Fibroblast of lung (primary cell): ENCODE measurements around the gene WDR7. TPM values are rescaled to one million over a fixed set of nuclear protein-coding genes. Genes with fewer than 3 reads are reported as not detected.

Experiments
- DNase-seq, 2 donors: peaks; one replicate each; pipeline versions ENCODE4 v3.0.0 to v3.0.0-alpha.2; 2010; ENCODE audit warnings: low read depth in 2 of 2
- H2AFZ ChIP-seq: 2 replicates; pipeline ENCODE4 v1.5.1; 2012; ENCODE audit warnings: low read length, control low read depth, inconsistent platforms
- H3K27ac ChIP-seq: 2 replicates; pipeline ENCODE4 v1.5.1; 2011; ENCODE audit warnings: low read length, control low read depth; ENCODE audit not compliant: insufficient read depth
- H3K27me3 ChIP-seq: 2 replicates; pipeline ENCODE4 v1.5.1; 2011; ENCODE audit warnings: mild to moderate bottlenecking, low read length; ENCODE audit not compliant: control insufficient read depth, insufficient read depth
- H3K36me3 ChIP-seq: 2 replicates; pipeline ENCODE4 v1.5.1; 2011; ENCODE audit warnings: low read length; ENCODE audit not compliant: control insufficient read depth, insufficient read depth
- H3K4me1 ChIP-seq: 2 replicates; pipeline ENCODE4 v1.5.1; 2011; ENCODE audit warnings: low read length; ENCODE audit not compliant: control insufficient read depth, insufficient read depth; ENCODE audit errors: extremely low read depth
- H3K4me2 ChIP-seq: 2 replicates; pipeline ENCODE4 v1.5.1; 2011; ENCODE audit warnings: low read length, control low read depth; ENCODE audit not compliant: insufficient read depth; ENCODE audit errors: extremely low read depth
- H3K4me3 ChIP-seq, 4 experiments: fragments of 200-600 bp in 1 of 4; sonication (generic) in 1 of 4; replicated peaks in 1 of 4; 2 replicates each; pipeline ENCODE4 v1.5.1; 2011 to 2016; ENCODE audit warnings: low read length in 4 of 4, low read depth in 3 of 4, mild to moderate bottlenecking in 3 of 4, control low read depth in 2 of 4, inconsistent platforms in 1 of 4, mixed read lengths in 1 of 4; ENCODE audit not compliant: insufficient read depth in 1 of 4; ENCODE audit errors: control extremely low read depth in 1 of 4
- H3K79me2 ChIP-seq: 2 replicates; pipeline ENCODE4 v1.5.1; 2012; ENCODE audit warnings: mild to moderate bottlenecking, low read length, inconsistent platforms; ENCODE audit not compliant: control insufficient read depth, insufficient read depth
- H3K9ac ChIP-seq: 2 replicates; pipeline ENCODE4 v1.5.1; 2011; ENCODE audit warnings: mild to moderate bottlenecking, low read length, control low read depth; ENCODE audit not compliant: insufficient read depth
- H3K9me3 ChIP-seq: 2 replicates; pipeline ENCODE4 v1.5.1; 2012; ENCODE audit warnings: low read depth, low read length; ENCODE audit not compliant: control insufficient read depth, insufficient read depth
- H4K20me1 ChIP-seq: 2 replicates; pipeline ENCODE4 v1.5.1; 2011; ENCODE audit warnings: low read length; ENCODE audit not compliant: control insufficient read depth, insufficient read depth; ENCODE audit errors: extremely low read depth
- EZH2 ChIP-seq: IDR thresholded peaks from 2 replicates; pipeline ENCODE4 v1.5.1; 2012; ENCODE audit warnings: low read length, control low read depth, mild to moderate bottlenecking; ENCODE audit errors: missing control alignments
- polyA plus RNA-seq, 2 donors: library from polyadenylated mRNA; depleted of rRNA in 1 of 2; stranded (reverse) in 1 of 2; unstranded in 1 of 2; fragments of >200 nt; gene quantifications; 2 replicates each; pipeline ENCODE4 v1.2.1, GENCODE V29; 2011 to 2012; ENCODE audit warnings: missing spikeins in 1 of 2
- total RNA-seq: library from RNA; depleted of rRNA; stranded (reverse); fragments of >200 nt; gene quantifications from 2 replicates; pipeline ENCODE4 v1.2.1, GENCODE V29; 2014
- TF ChIP-seq, protein P1 (sequence below), 2 donors: IDR thresholded peaks in 1 of 2; conservative IDR thresholded peaks in 1 of 2; 1 replicate in 1 of 2; 2 replicates in 1 of 2; pipeline ENCODE4 v1.5.1; 2011 to 2012; ENCODE audit warnings: low read length in 2 of 2, control low read depth in 1 of 2, inconsistent platforms in 1 of 2, low read depth in 1 of 2, mild to moderate bottlenecking in 1 of 2

WDR7 gene
- total and polyA plus RNA-seq, 2 donors (not counting 1 experiment from before 2014, with no cell fraction given), result 7.2 to 27.2 TPM

- no peak overlapping the region for H3K4me3 ChIP-seq
- H3K79me2 ChIP-seq, result no peaks in the 10 kb centered on the region
- H3K27me3 ChIP-seq, result no peaks in the 10 kb centered on the region
- H3K9me3 ChIP-seq, result no peaks in the 10 kb centered on the region
- H3K9ac ChIP-seq, result no peak overlapping the region
- H3K4me1 ChIP-seq, result no peaks in the 10 kb centered on the region
- H3K27ac ChIP-seq, result no peak overlapping the region
- TF ChIP-seq, protein P1, sequence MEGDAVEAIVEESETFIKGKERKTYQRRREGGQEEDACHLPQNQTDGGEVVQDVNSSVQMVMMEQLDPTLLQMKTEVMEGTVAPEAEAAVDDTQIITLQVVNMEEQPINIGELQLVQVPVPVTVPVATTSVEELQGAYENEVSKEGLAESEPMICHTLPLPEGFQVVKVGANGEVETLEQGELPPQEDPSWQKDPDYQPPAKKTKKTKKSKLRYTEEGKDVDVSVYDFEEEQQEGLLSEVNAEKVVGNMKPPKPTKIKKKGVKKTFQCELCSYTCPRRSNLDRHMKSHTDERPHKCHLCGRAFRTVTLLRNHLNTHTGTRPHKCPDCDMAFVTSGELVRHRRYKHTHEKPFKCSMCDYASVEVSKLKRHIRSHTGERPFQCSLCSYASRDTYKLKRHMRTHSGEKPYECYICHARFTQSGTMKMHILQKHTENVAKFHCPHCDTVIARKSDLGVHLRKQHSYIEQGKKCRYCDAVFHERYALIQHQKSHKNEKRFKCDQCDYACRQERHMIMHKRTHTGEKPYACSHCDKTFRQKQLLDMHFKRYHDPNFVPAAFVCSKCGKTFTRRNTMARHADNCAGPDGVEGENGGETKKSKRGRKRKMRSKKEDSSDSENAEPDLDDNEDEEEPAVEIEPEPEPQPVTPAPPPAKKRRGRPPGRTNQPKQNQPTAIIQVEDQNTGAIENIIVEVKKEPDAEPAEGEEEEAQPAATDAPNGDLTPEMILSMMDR (conservative IDR thresholded peaks at IDR 0.05 in 1 of 2, IDR thresholded peaks at IDR 0.05 in 1 of 2; ENCODE audit: low read depth in 1 of 2, low read length in 2 of 2), result no peak
- TF ChIP-seq EZH2, result no peak
- no peaks in the 10 kb centered on the region for H4K20me1 ChIP-seq
- no peak overlapping the region for H2AFZ ChIP-seq
- H3K4me2 ChIP-seq, result no peak overlapping the region
- DNase-seq, result peak; percentile 7 to 15
- H3K36me3 ChIP-seq, result no peaks in the 10 kb centered on the region
Observed at GRCh38 chr18:56795381-56795780, 144.2 kb downstream of the WDR7 start.

DNA sequence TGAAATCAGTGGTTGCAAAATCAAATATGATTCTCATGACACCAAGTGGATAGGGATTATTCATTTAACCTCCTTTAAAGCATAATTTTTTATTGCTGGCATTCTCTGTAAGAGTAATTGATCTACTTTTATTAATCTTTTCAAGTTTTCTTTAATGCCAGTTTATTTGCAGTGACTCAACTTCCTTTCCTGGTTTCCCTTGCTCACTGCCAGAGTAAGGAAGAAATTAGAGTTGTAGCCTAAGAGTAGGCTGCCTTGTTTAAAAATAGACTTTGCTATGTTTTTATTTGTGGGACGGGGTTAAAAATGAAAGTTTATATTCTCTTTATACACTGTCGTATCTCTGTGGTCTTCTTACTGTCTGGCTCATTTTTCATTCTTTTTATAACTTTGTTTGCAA lies 148.6 kb downstream of the WDR7 start:
- peak; percentile 5 to 40 for DNase-seq
- Histone ChIP-seq H3K9me3 (no peaks in the 10 kb centered on the region), H3K4me2 (no peak overlapping the region)

GRCh38 chr18:56803051-56803450 lies 151.9 kb downstream of the WDR7 start:
- Histone ChIP-seq H3K4me3 (no peak overlapping the region), H4K20me1 (no peaks in the 10 kb centered on the region), H3K27me3 (no peaks in the 10 kb centered on the region), H3K9me3 (no peaks in the 10 kb centered on the region), H2AFZ (no peak overlapping the region), H3K36me3 (no peaks in the 10 kb centered on the region), H3K4me2 (no peak overlapping the region), H3K27ac (no peak overlapping the region), H3K9ac (no peak overlapping the region), H3K79me2 (no peaks in the 10 kb centered on the region), H3K4me1 (no peaks in the 10 kb centered on the region)
- TF ChIP-seq EZH2, result no peak
- TF ChIP-seq, protein P1 (conservative IDR thresholded peaks at IDR 0.05 in 1 of 2, IDR thresholded peaks at IDR 0.05 in 1 of 2; ENCODE audit: low read depth in 1 of 2, low read length in 2 of 2), result no peak
- no peak for DNase-seq

More for the DNA sequence above, 148.6 kb downstream of the WDR7 start:
- H3K27ac ChIP-seq, result no peak overlapping the region
- no peak overlapping the region for H3K9ac ChIP-seq
- no peak overlapping the region for H3K4me3 ChIP-seq
- no peaks in the 10 kb centered on the region for H4K20me1 ChIP-seq
- TF ChIP-seq, protein P1 (conservative IDR thresholded peaks at IDR 0.05 in 1 of 2, IDR thresholded peaks at IDR 0.05 in 1 of 2; ENCODE audit: low read depth in 1 of 2, low read length in 2 of 2), result no peak
- no peak for TF ChIP-seq EZH2
- H3K4me1 ChIP-seq, result no peaks in the 10 kb centered on the region
- no peaks in the 10 kb centered on the region for H3K27me3 ChIP-seq
- no peaks in the 10 kb centered on the region for H3K36me3 ChIP-seq
- H3K79me2 ChIP-seq, result no peaks in the 10 kb centered on the region
- no peak overlapping the region for H2AFZ ChIP-seq
